Keratinocyte (primary cell): ENCODE measurements around the gene SHCBP1L.

Source experiments
- EZH2 ChIP-seq: IDR thresholded peaks from one replicate; pipeline ENCODE4 v1.6.1; 2012; ENCODE audit warnings: inconsistent platforms, mild to moderate bottlenecking, low read length, moderate library complexity
- TF ChIP-seq, protein P1 (sequence below), 3 experiments: IDR thresholded peaks in 1 of 3; conservative IDR thresholded peaks in 1 of 3; optimal IDR thresholded peaks in 1 of 3; 2 replicates in 2 of 3; 3 replicates in 1 of 3; pipeline versions ENCODE3 to v1.5.1; 2011; ENCODE audit warnings: low read length in 3 of 3, mild to moderate bottlenecking in 3 of 3, moderate library complexity in 2 of 3, control low read depth in 1 of 3, inconsistent platforms in 1 of 3; ENCODE audit not compliant: insufficient read depth in 2 of 3; ENCODE audit errors: extremely low read depth in 1 of 3

DNA sequence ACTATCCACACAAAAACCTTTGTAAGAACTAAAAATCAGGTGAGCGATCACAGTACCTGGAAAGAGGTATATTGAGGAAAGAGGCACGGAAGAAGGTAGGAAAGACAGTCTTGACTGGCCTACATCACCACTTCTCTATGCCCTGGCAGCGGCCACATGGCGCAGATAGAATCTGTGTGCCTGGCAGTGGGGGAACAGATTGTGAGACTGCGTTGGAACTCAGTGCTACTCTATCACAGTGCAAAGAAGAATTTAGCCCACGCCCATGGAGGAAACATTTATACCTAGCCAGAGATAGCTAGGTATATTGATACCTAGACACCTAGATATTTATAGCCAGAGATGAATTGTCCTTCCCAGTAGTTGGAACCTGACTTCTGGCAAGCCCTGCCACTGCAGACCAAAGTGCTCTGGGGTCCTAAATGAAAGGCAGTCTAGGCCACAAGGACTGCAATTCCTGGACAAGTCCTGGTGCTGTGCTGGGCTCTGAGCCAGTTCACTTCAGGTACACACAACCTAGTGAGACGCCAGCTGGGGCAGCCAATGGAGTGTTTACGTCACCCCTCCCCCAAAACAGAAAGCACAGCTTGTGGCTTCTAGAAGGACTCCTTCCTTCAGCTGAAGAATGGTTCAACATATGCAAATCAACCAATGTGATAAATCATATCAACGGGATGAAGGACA is 61.9 kb downstream of the SHCBP1L start:
- TF ChIP-seq, protein P1, sequence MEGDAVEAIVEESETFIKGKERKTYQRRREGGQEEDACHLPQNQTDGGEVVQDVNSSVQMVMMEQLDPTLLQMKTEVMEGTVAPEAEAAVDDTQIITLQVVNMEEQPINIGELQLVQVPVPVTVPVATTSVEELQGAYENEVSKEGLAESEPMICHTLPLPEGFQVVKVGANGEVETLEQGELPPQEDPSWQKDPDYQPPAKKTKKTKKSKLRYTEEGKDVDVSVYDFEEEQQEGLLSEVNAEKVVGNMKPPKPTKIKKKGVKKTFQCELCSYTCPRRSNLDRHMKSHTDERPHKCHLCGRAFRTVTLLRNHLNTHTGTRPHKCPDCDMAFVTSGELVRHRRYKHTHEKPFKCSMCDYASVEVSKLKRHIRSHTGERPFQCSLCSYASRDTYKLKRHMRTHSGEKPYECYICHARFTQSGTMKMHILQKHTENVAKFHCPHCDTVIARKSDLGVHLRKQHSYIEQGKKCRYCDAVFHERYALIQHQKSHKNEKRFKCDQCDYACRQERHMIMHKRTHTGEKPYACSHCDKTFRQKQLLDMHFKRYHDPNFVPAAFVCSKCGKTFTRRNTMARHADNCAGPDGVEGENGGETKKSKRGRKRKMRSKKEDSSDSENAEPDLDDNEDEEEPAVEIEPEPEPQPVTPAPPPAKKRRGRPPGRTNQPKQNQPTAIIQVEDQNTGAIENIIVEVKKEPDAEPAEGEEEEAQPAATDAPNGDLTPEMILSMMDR (optimal IDR thresholded peaks at IDR 0.05 in 1 of 3, IDR thresholded peaks at IDR 0.05 in 1 of 3, conservative IDR thresholded peaks at IDR 0.05 in 1 of 3; ENCODE audit: extremely low read depth in 1 of 3, insufficient read depth in 2 of 3, low read length in 3 of 3), result no peak
- no peak for TF ChIP-seq EZH2
